Thyroid gland (tissue), 4 donors: ENCODE measurements around the gene AK3.

Source experiments
- CTCF ChIP-seq, 6 experiments: fragments of 200-600 bp in 3 of 6; fragments of 450-650 bp in 3 of 6; sonication (generic) in 3 of 6; IDR thresholded peaks; one replicate each; pipeline ENCODE4 v1.5.1; 2016 to 2019; ENCODE audit warnings: antibody characterized with exemption in 6 of 6, mild to moderate bottlenecking in 2 of 6, inconsistent platforms in 1 of 6, moderate library complexity in 1 of 6
- POLR2A ChIP-seq, 2 donors: fragments of 450-650 bp; IDR thresholded peaks; one replicate each; pipeline ENCODE4 v1.6.1; 2017; ENCODE audit warnings: antibody characterized with exemption in 2 of 2, mild to moderate bottlenecking in 2 of 2, moderate library complexity in 1 of 2

- no peak for TF ChIP-seq CTCF (IDR thresholded peaks at IDR 0.05)
- TF ChIP-seq POLR2A (IDR thresholded peaks at IDR 0.05) = no peak
Measured at GRCh38 chr9:4739587-4740387, 1.2 kb downstream of the AK3 start.
